Measurements from ENCODE around the gene ZBTB20. TPM values are rescaled to one million over a fixed set of nuclear protein-coding genes. Genes with fewer than 3 reads are reported as not detected.

ZBTB20 gene
- total RNA-seq, 1 donor from 2014 or later = 30.4 TPM

DNA sequence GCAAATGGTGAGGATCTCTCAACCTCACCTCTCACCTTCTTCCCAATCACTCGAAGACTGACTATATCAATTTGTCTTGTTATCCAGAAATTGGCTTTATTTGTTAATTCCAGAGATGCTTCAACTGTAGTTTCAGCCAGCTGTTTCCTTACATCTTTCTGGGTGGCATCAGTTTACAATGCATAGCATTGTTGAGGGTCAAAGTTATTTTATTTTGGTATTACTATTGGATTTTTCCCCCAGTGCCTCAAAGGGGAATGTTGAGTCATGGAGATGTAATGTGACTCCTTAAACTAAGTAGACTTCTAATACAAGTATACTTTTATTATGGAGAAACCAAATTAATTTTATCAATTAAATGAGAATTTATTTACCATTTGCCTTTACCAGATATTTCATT, 501.7 kb downstream of the ZBTB20 start:
- Mint-ChIP-seq H3K4me3 (no peak overlapping the region), H3K4me1 (peaks cover 1% of the 10 kb centered on the region), H3K27ac (no peak overlapping the region), H3K9me3 (no peaks in the 10 kb centered on the region), H3K27me3 (ENCODE audit: low read depth) (no peaks in the 10 kb centered on the region), H3K36me3 (no peaks in the 10 kb centered on the region)
- DNase-seq (ENCODE audit: low spot score in 2 of 2, unreplicated experiment in 2 of 2) = no peak
- TF ChIP-seq, protein P1, sequence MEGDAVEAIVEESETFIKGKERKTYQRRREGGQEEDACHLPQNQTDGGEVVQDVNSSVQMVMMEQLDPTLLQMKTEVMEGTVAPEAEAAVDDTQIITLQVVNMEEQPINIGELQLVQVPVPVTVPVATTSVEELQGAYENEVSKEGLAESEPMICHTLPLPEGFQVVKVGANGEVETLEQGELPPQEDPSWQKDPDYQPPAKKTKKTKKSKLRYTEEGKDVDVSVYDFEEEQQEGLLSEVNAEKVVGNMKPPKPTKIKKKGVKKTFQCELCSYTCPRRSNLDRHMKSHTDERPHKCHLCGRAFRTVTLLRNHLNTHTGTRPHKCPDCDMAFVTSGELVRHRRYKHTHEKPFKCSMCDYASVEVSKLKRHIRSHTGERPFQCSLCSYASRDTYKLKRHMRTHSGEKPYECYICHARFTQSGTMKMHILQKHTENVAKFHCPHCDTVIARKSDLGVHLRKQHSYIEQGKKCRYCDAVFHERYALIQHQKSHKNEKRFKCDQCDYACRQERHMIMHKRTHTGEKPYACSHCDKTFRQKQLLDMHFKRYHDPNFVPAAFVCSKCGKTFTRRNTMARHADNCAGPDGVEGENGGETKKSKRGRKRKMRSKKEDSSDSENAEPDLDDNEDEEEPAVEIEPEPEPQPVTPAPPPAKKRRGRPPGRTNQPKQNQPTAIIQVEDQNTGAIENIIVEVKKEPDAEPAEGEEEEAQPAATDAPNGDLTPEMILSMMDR (IDR thresholded peaks at IDR 0.05; ENCODE audit: unreplicated experiment) = no peak

DNA sequence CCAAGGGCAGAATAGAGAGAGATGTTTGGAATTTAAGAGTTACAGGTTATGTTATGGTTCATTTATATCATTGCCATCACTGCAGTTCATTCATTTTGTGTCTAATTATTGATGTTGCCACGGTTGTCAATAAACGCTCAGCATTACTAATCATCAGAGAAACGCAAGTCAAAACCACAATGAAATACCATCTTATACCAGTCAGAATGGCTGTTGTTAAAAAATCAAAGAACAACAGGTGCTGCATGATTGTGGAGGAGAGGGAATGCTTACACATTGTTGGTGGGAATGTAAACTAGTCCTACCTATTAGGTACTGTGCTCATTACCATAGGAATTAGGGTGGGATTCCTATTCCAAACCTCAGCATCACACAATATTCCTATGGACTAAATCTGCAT, 502.7 kb downstream of the ZBTB20 start:
- Mint-ChIP-seq H3K9me3 (no peaks in the 10 kb centered on the region), H3K4me1 (no peaks in the 10 kb centered on the region), H3K27me3 (ENCODE audit: low read depth) (no peaks in the 10 kb centered on the region), H3K27ac (no peak overlapping the region), H3K36me3 (no peaks in the 10 kb centered on the region), H3K4me3 (no peak overlapping the region)
- no peak for DNase-seq (ENCODE audit: low spot score in 2 of 2, unreplicated experiment in 2 of 2)
- TF ChIP-seq, protein P1 (IDR thresholded peaks at IDR 0.05; ENCODE audit: unreplicated experiment) = no peak

GRCh38 chr3:114642951-114643741, 503.9 kb downstream of the ZBTB20 start:
- Mint-ChIP-seq H3K9me3 (no peaks in the 10 kb centered on the region), H3K27me3 (ENCODE audit: low read depth) (no peaks in the 10 kb centered on the region), H3K4me1 (no peaks in the 10 kb centered on the region), H3K36me3 (no peaks in the 10 kb centered on the region), H3K4me3 (no peak overlapping the region), H3K27ac (no peak overlapping the region)
- TF ChIP-seq, protein P1 (IDR thresholded peaks at IDR 0.05; ENCODE audit: unreplicated experiment) = no peak
- DNase-seq (ENCODE audit: low spot score in 2 of 2, unreplicated experiment in 2 of 2) = no peak

DNA sequence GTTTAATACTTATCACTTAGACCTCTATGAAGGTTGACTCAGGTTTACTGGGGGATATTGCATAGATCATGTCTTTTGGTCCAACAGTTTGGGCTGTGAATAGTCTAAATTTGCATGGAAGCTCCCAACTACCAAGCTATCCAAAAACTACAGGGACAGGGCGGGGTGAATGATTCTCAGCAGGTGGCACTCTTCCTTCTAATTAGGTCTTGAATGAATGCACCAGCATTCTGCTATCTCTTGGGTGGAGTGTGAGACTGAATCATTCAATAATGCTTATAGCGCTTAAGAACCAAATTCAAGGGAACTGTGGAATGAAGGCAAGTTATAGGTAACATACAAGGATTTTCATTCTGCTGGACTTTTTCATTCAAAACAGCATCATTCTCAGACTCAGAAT, 507.0 kb downstream of the ZBTB20 start:
- peaks cover 18% of the 10 kb centered on the region for H3K9me3 Mint-ChIP-seq
- DNase-seq (ENCODE audit: low spot score in 2 of 2, unreplicated experiment in 2 of 2) = no peak
- peaks cover 9% of the 10 kb centered on the region for H3K36me3 Mint-ChIP-seq
- H3K4me3 Mint-ChIP-seq = no peak overlapping the region
- H3K4me1 Mint-ChIP-seq = no peaks in the 10 kb centered on the region
- TF ChIP-seq, protein P1 (IDR thresholded peaks at IDR 0.05; ENCODE audit: unreplicated experiment) = no peak
- no peaks in the 10 kb centered on the region for H3K27me3 Mint-ChIP-seq (ENCODE audit: low read depth)
- no peak overlapping the region for H3K27ac Mint-ChIP-seq

DNA sequence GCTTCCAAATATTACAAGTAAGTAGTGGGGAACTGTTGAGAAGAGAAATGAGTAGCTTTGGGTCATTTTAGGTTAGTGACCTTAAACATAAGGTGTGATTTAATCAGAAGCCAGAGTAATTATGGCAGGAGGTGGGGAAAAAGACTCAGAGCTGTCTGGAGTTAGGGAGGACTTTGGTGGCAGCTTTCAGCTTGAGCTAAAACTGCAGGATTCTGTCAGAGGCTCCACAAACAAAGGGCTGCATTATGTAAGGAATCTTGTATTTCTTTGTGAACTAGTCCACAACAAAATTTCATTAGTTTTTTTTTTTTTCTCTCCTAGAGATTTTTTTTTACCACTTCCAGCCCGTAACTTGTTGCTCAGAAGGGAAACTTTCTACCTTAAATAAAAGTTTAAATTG, 507.9 kb downstream of the ZBTB20 start:
- Mint-ChIP-seq H3K4me1 (no peaks in the 10 kb centered on the region), H3K27me3 (ENCODE audit: low read depth) (no peaks in the 10 kb centered on the region), H3K9me3 (peaks cover 19% of the 10 kb centered on the region), H3K27ac (no peak overlapping the region), H3K4me3 (no peak overlapping the region), H3K36me3 (peaks cover 9% of the 10 kb centered on the region)
- TF ChIP-seq, protein P1 (IDR thresholded peaks at IDR 0.05; ENCODE audit: unreplicated experiment) = no peak
- no peak for DNase-seq (ENCODE audit: low spot score in 2 of 2, unreplicated experiment in 2 of 2)

All from mesothelial cell of epicardium (in vitro differentiated cells).